Left lung (tissue), 10 donors: Measurements from ENCODE around the gene NCKAP5L. TPM values are rescaled to one million over a fixed set of nuclear protein-coding genes. Genes with fewer than 3 reads are reported as not detected.

Experiments used
- ATAC-seq: fragments of 200-7000 bp; cut with Tn5 transposase; one replicate; pipeline ENCODE4 v1.9.1; 2020; ENCODE audit warnings: moderate library complexity
- DNase-seq, 4 donors: peaks; one replicate each; pipeline ENCODE4 v3.0.0-alpha.2; 2013 to 2020
- H3K27ac ChIP-seq, 2 donors: fragments of 200-600 bp; sonication (generic) in 1 of 2; one replicate each; pipeline versions ENCODE4 v1.5.0 to v1.8.0; 2020 to 2021
- H3K27me3 ChIP-seq, 2 donors: fragments of 200-600 bp; sonication (generic) in 1 of 2; one replicate each; pipeline versions ENCODE4 v1.5.0 to v1.8.0; 2020 to 2021
- H3K36me3 ChIP-seq, 2 donors: fragments of 200-600 bp; sonication (generic) in 1 of 2; one replicate each; pipeline versions ENCODE4 v1.5.0 to v1.8.0; 2020 to 2021
- H3K4me1 ChIP-seq, 2 donors: fragments of 200-600 bp; one replicate each; pipeline ENCODE4 v1.8.0; 2021
- H3K4me3 ChIP-seq, 2 donors: fragments of 200-600 bp; sonication (generic) in 1 of 2; one replicate each; pipeline versions ENCODE4 v1.5.0 to v1.8.0; 2020 to 2021; ENCODE audit warnings: mild to moderate bottlenecking in 1 of 2
- H3K9me3 ChIP-seq, 2 donors: fragments of 200-600 bp; sonication (generic) in 1 of 2; one replicate each; pipeline versions ENCODE4 v1.5.0 to v1.8.0; 2020 to 2021
- CTCF ChIP-seq, 2 donors: fragments of 200-600 bp; sonication (generic) in 1 of 2; IDR thresholded peaks; one replicate each; pipeline versions ENCODE4 v1.5.0 to v1.8.0; 2021; ENCODE audit warnings: antibody characterized with exemption in 2 of 2
- intact Hi-C, 2 donors: fragments of 100-400 bp; cut with DNase I; formaldehyde crosslinking; loops; one replicate each; pipeline versions ENCODE4 v1.11.2 to v1.14.2; 2022
- polyA plus RNA-seq, 6 donors: library from polyadenylated mRNA; unstranded; fragments of 120-200 nt; gene quantifications; one replicate each; pipeline ENCODE4 v1.2.1, GENCODE V29; 2013; ENCODE audit not compliant: insufficient read length in 6 of 6
- total RNA-seq, 2 donors: library from RNA; stranded (reverse); fragmentation: NEBNext Ultra II Directional; extraction: Animal tissue kit (Norgen Biotek cat#: 25700); gene quantifications; one replicate each; pipeline ENCODE4 v1.2.1, GENCODE V29; 2021
- donor health status: DM: no; HTN: yes; CAD: no.
- donor health status: DM: no; HTN: no; CAD: no.

The NCKAP5L gene
- total and polyA plus RNA-seq, 8 donors, result 16.4 to 29.9 (median 21.9) TPM

GRCh38 chr12:49827401-49828099, 663 bp downstream of the NCKAP5L start:
- Histone ChIP-seq H3K9me3 (no peaks in the 10 kb centered on the region), H3K4me1 (peaks cover 32 to 59% of the 10 kb centered on the region in 2 donors), H3K27ac (peak overlapping the region; percentile 79 to 83), H3K27me3 (no peaks in the 10 kb centered on the region), H3K36me3 (peaks cover 0 to under 1% of the 10 kb centered on the region in 2 donors), H3K4me3 (peak overlapping the region; percentile 88 to 92)
- peak; percentile 64 to 92 (median 76) for DNase-seq
- TF ChIP-seq CTCF (IDR thresholded peaks at IDR 0.05), result no peak
- ATAC-seq, result peak; percentile 73
- intact Hi-C loops, result no loop called here

GRCh38 chr12:49827051-49827400, 1.2 kb downstream of the NCKAP5L start:
- Histone ChIP-seq H3K27ac (peak overlapping the region; percentile 79 to 83), H3K9me3 (no peaks in the 10 kb centered on the region), H3K4me3 (peak overlapping the region; percentile 88 to 92), H3K27me3 (no peaks in the 10 kb centered on the region), H3K36me3 (peaks cover 0 to 5% of the 10 kb centered on the region in 2 donors), H3K4me1 (peaks cover 32 to 62% of the 10 kb centered on the region in 2 donors)
- no peak for TF ChIP-seq CTCF (IDR thresholded peaks at IDR 0.05)
- DNase-seq (no peak), ATAC-seq (no peak)
- intact Hi-C loops, result no loop called here

- Histone ChIP-seq H3K27ac (peak overlapping the region; percentile 26 to 88), H3K27me3 (no peaks in the 10 kb centered on the region), H3K9me3 (no peaks in the 10 kb centered on the region), H3K36me3 (peaks cover 0 to 8% of the 10 kb centered on the region in 2 donors), H3K4me1 (peaks cover 37 to 72% of the 10 kb centered on the region in 2 donors), H3K4me3 (peak overlapping the region in 1 of 2 donors; percentile 92)
- DNase-seq (peak in 1 of 4 donors; percentile 52), ATAC-seq (no peak)
- TF ChIP-seq CTCF (IDR thresholded peaks at IDR 0.05), result no peak
- intact Hi-C loops, result no loop called here
Observed at GRCh38 chr12:49825971-49826421, 2.2 kb downstream of the NCKAP5L start.

GRCh38 chr12:49825360-49825970, 2.7 kb downstream of the NCKAP5L start:
- no peak for TF ChIP-seq CTCF (IDR thresholded peaks at IDR 0.05)
- Histone ChIP-seq H3K9me3 (no peaks in the 10 kb centered on the region), H3K36me3 (peaks cover 0 to 8% of the 10 kb centered on the region in 2 donors), H3K4me3 (peak overlapping the region in 1 of 2 donors; percentile 26), H3K27ac (peak overlapping the region; percentile 66 to 88), H3K27me3 (no peaks in the 10 kb centered on the region), H3K4me1 (peaks cover 37 to 78% of the 10 kb centered on the region in 2 donors)
- ATAC-seq, result peak; percentile 14
- intact Hi-C loops, result no loop called here
- peak in 2 of 4 donors; percentile 67 to 86 for DNase-seq

GRCh38 chr12:49824895-49825294, 3.3 kb downstream of the NCKAP5L start:
- Histone ChIP-seq H3K9me3 (no peaks in the 10 kb centered on the region), H3K36me3 (peaks cover 0 to 8% of the 10 kb centered on the region in 2 donors), H3K4me1 (peaks cover 37 to 83% of the 10 kb centered on the region in 2 donors), H3K27ac (peak overlapping the region; percentile 66 to 88), H3K4me3 (peak overlapping the region in 1 of 2 donors; percentile 26), H3K27me3 (no peaks in the 10 kb centered on the region)
- no peak for TF ChIP-seq CTCF (IDR thresholded peaks at IDR 0.05)
- DNase-seq (peak in 1 of 4 donors; percentile 54), ATAC-seq (peak; percentile 16)
- intact Hi-C loops, result no loop called here
